22Rv1 (cell line): ENCODE measurements around the gene PCTP.

ENCODE experiments used
- CTCF ChIP-seq: fragments of 450-650 bp; IDR thresholded peaks from 2 replicates; pipeline ENCODE4 v1.5.1; 2017; ENCODE audit warnings: mild to moderate bottlenecking
- ZFX ChIP-seq: fragments of 450-650 bp; IDR thresholded peaks from 2 replicates; pipeline ENCODE4 v1.6.1; 2017; ENCODE audit warnings: antibody characterized with exemption, borderline replicate concordance

- no peak for TF ChIP-seq CTCF
- no peak for TF ChIP-seq ZFX
These were observed 44.1 kb downstream of the PCTP start for GRCh38 chr17:55794725-55795482.
